Osteoblast (primary cell): ENCODE measurements around the gene ADAMTS20. TPM values are rescaled to one million over a fixed set of nuclear protein-coding genes. Genes with fewer than 3 reads are reported as not detected.

Experiments used
- DNase-seq: peaks from one replicate; pipeline ENCODE4 v3.0.0; 2011; ENCODE audit warnings: low spot score, mixed read lengths; ENCODE audit not compliant: insufficient read length; ENCODE audit errors: missing footprints
- H2AFZ ChIP-seq: 2 replicates; pipeline ENCODE4 v1.6.0; 2011; ENCODE audit warnings: mild to moderate bottlenecking, low read length
- H3K27ac ChIP-seq: 2 replicates; pipeline ENCODE4 v1.5.1; 2011; ENCODE audit warnings: mild to moderate bottlenecking, low read depth, low read length, moderate library complexity
- H3K27me3 ChIP-seq: 2 replicates; pipeline ENCODE4 v1.6.0; 2012; ENCODE audit warnings: mild to moderate bottlenecking, control low read depth, inconsistent platforms, low read length, moderate library complexity; ENCODE audit not compliant: insufficient read depth
- H3K36me3 ChIP-seq: 2 replicates; pipeline ENCODE4 v1.5.1; 2011; ENCODE audit warnings: mild to moderate bottlenecking, low read length, control low read depth, moderate library complexity; ENCODE audit not compliant: insufficient read depth
- H3K4me1 ChIP-seq: 2 replicates; pipeline ENCODE4 v1.5.1; 2011; ENCODE audit warnings: mild to moderate bottlenecking, low read length, control low read depth, moderate library complexity; ENCODE audit not compliant: insufficient read depth
- H3K4me2 ChIP-seq: 2 replicates; pipeline ENCODE4 v1.6.0; 2011; ENCODE audit warnings: mild to moderate bottlenecking, low read length; ENCODE audit not compliant: insufficient read depth
- H3K4me3 ChIP-seq: fragments of 200-600 bp; sonication (generic); 3 replicates; pipeline ENCODE4 v1.5.1; 2012; ENCODE audit warnings: mild to moderate bottlenecking, low read length, inconsistent platforms; ENCODE audit not compliant: insufficient read depth
- H3K79me2 ChIP-seq: 2 replicates; pipeline ENCODE4 v1.6.0; 2012; ENCODE audit warnings: mild to moderate bottlenecking, low read length, control low read depth, inconsistent platforms; ENCODE audit not compliant: insufficient read depth
- H3K9me3 ChIP-seq: 2 replicates; pipeline ENCODE4 v1.5.1; 2011; ENCODE audit warnings: low read depth, low read length, control low read depth
- H4K20me1 ChIP-seq: 2 replicates; pipeline ENCODE4 v1.6.0; 2012; ENCODE audit warnings: mild to moderate bottlenecking, low read length, control low read depth; ENCODE audit not compliant: insufficient read depth
- total RNA-seq: library from RNA; depleted of rRNA; stranded (reverse); fragments of >200 nt; gene quantifications from 2 replicates; pipeline ENCODE4 v1.2.3, GENCODE V29; 2012
- TF ChIP-seq, protein P1 (sequence below): IDR thresholded peaks from 2 replicates; pipeline ENCODE4 v1.5.1; 2011; ENCODE audit warnings: mild to moderate bottlenecking, low read depth, low read length, moderate library complexity; ENCODE audit errors: extremely low read depth

Gene ADAMTS20
- total RNA-seq, 1 donor, result not detected

DNA sequence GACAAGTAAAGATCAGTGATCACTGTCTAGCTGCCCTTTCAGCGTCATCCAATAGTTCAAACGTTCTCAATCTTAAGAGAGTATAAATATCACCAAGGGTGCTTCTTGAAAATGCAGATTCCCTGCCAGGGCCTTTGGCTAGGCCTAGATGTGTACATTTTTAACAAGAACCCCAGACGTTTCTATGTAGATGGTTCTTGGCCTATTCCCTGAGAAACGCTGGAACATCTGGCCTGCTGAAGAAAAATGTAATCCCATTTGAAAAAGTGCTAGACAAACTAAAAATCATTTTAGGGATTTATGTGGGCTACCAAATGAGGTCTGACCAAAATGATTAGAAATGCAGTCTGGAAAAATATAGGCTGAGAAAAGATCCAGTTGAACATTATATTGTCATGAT, 231.7 kb downstream of the ADAMTS20 start:
- DNase-seq, result no peak
- Histone ChIP-seq H3K79me2 (no peaks in the 10 kb centered on the region), H3K4me3 (no peak overlapping the region), H3K4me1 (peaks cover 27% of the 10 kb centered on the region), H3K9me3 (no peaks in the 10 kb centered on the region), H3K27ac (no peak overlapping the region), H4K20me1 (no peaks in the 10 kb centered on the region), H2AFZ (no peak overlapping the region), H3K36me3 (no peaks in the 10 kb centered on the region), H3K4me2 (no peak overlapping the region), H3K27me3 (no peaks in the 10 kb centered on the region)
- TF ChIP-seq, protein P1, sequence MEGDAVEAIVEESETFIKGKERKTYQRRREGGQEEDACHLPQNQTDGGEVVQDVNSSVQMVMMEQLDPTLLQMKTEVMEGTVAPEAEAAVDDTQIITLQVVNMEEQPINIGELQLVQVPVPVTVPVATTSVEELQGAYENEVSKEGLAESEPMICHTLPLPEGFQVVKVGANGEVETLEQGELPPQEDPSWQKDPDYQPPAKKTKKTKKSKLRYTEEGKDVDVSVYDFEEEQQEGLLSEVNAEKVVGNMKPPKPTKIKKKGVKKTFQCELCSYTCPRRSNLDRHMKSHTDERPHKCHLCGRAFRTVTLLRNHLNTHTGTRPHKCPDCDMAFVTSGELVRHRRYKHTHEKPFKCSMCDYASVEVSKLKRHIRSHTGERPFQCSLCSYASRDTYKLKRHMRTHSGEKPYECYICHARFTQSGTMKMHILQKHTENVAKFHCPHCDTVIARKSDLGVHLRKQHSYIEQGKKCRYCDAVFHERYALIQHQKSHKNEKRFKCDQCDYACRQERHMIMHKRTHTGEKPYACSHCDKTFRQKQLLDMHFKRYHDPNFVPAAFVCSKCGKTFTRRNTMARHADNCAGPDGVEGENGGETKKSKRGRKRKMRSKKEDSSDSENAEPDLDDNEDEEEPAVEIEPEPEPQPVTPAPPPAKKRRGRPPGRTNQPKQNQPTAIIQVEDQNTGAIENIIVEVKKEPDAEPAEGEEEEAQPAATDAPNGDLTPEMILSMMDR, result no peak

- TF ChIP-seq, protein P1, result no peak
- peaks cover 27% of the 10 kb centered on the region for H3K4me1 ChIP-seq
- H2AFZ ChIP-seq, result no peak overlapping the region
- H3K9me3 ChIP-seq, result no peaks in the 10 kb centered on the region
- H3K27ac ChIP-seq, result no peak overlapping the region
- DNase-seq, result no peak
- no peaks in the 10 kb centered on the region for H3K79me2 ChIP-seq
- H3K4me2 ChIP-seq, result no peak overlapping the region
- H3K36me3 ChIP-seq, result no peaks in the 10 kb centered on the region
- no peak overlapping the region for H3K4me3 ChIP-seq
- H4K20me1 ChIP-seq, result no peaks in the 10 kb centered on the region
- H3K27me3 ChIP-seq, result no peaks in the 10 kb centered on the region
Measured at GRCh38 chr12:43318021-43318420, 234.0 kb downstream of the ADAMTS20 start.

GRCh38 chr12:43317156-43317555, 234.8 kb downstream of the ADAMTS20 start:
- Histone ChIP-seq H3K27ac (no peak overlapping the region), H3K79me2 (no peaks in the 10 kb centered on the region), H3K4me1 (peaks cover 27% of the 10 kb centered on the region), H3K36me3 (no peaks in the 10 kb centered on the region), H3K27me3 (no peaks in the 10 kb centered on the region), H4K20me1 (no peaks in the 10 kb centered on the region), H3K4me3 (no peak overlapping the region), H3K9me3 (no peaks in the 10 kb centered on the region), H3K4me2 (no peak overlapping the region), H2AFZ (no peak overlapping the region)
- TF ChIP-seq, protein P1, result no peak
- DNase-seq, result no peak

GRCh38 chr12:43316520-43316919, 235.5 kb downstream of the ADAMTS20 start:
- TF ChIP-seq, protein P1, result no peak
- Histone ChIP-seq H2AFZ (no peak overlapping the region), H3K79me2 (no peaks in the 10 kb centered on the region), H3K27ac (peak overlapping the region; percentile 45), H3K9me3 (no peaks in the 10 kb centered on the region), H4K20me1 (no peaks in the 10 kb centered on the region), H3K36me3 (no peaks in the 10 kb centered on the region), H3K4me3 (no peak overlapping the region), H3K4me2 (no peak overlapping the region), H3K27me3 (no peaks in the 10 kb centered on the region), H3K4me1 (peaks cover 32% of the 10 kb centered on the region)
- DNase-seq, result no peak
